ENCODE data around the gene SCP2. TPM values are rescaled to one million over a fixed set of nuclear protein-coding genes. Genes with fewer than 3 reads are reported as not detected.

The SCP2 gene
- polyA plus RNA-seq, 1 of the 3 experiments (the other 2 are of a cell fraction), result 49.5 TPM

GRCh38 chr1:53073868-53074311 is 146.8 kb downstream of the SCP2 start:
- H3K4me2 ChIP-seq, result no peak overlapping the region
- no peaks in the 10 kb centered on the region for H3K79me2 ChIP-seq (ENCODE audit: insufficient read depth)
- WGBS (ENCODE audit: low lambda C conversion rate), result 75% methylated on average over 8 of the region's 10 CpGs
- H3K36me3 ChIP-seq (replicated peaks in 1 of 2; ENCODE audit: control insufficient read depth in 1 of 2, insufficient read depth in 2 of 2, low read length in 1 of 2), result no peaks in the 10 kb centered on the region
- H3F3A ChIP-seq (replicated peaks; ENCODE audit: insufficient read depth), result no peaks in the 10 kb centered on the region
- H3K9ac ChIP-seq, result no peak overlapping the region
- no peaks in the 10 kb centered on the region for H3K9me2 ChIP-seq
- H3K9me3 ChIP-seq, result no peaks in the 10 kb centered on the region
- ChIA-PET CTCF (no interaction called here), POLR2A (no interaction called here)
- no peaks in the 10 kb centered on the region for H3K27me3 ChIP-seq (ENCODE audit: insufficient read depth)
- TF ChIP-seq USF2 (IDR thresholded peaks at IDR 0.05; ENCODE audit: borderline replicate concordance, low read depth, low read length) (no peak), PBX3 (IDR thresholded peaks at IDR 0.05) (no peak), MEF2A (IDR thresholded peaks at IDR 0.05; ENCODE audit: borderline replicate concordance, low read depth) (no peak), SIN3A (IDR thresholded peaks at IDR 0.05; ENCODE audit: borderline replicate concordance, low read depth, low read length) (no peak), YY1 (IDR thresholded peaks at IDR 0.05; ENCODE audit: low read depth) (no peak), FOSL2 (IDR thresholded peaks at IDR 0.05; ENCODE audit: borderline replicate concordance, low read depth) (no peak), EZH2phosphoT487 (IDR thresholded peaks at IDR 0.05; ENCODE audit: borderline replicate concordance, low read depth) (no peak), GATA2 (CRISPR knock-in tag; IDR thresholded peaks at IDR 0.05) (no peak), RCOR1 (IDR thresholded peaks at IDR 0.05; ENCODE audit: low read length) (no peak), TEAD4 (IDR thresholded peaks at IDR 0.05; ENCODE audit: borderline replicate concordance, insufficient read depth) (no peak)
- DNase-seq, result peak; percentile 28
- H3K27ac ChIP-seq (ENCODE audit: low read depth in 2 of 2, low read length in 1 of 2), result no peak overlapping the region
- H3K4me1 ChIP-seq (ENCODE audit: control insufficient read depth in 1 of 2, insufficient read depth in 2 of 2, low read depth in 1 of 2, low read length in 1 of 2), result no peaks in the 10 kb centered on the region
- no peaks in the 10 kb centered on the region for H4K20me1 ChIP-seq (ENCODE audit: insufficient read depth)
- no peak overlapping the region for H3K4me3 ChIP-seq (ENCODE audit: low read depth in 2 of 2, low read length in 1 of 2)
- no peak overlapping the region for H2AFZ ChIP-seq (ENCODE audit: low read depth)

- POLR2A ChIA-PET, result no interaction called here
- H4K20me1 ChIP-seq (ENCODE audit: insufficient read depth), result no peaks in the 10 kb centered on the region
- no peak overlapping the region for H3K4me3 ChIP-seq (ENCODE audit: low read depth in 2 of 2, low read length in 1 of 2)
- no peaks in the 10 kb centered on the region for H3K4me1 ChIP-seq (ENCODE audit: control insufficient read depth in 1 of 2, insufficient read depth in 2 of 2, low read depth in 1 of 2, low read length in 1 of 2)
- H3F3A ChIP-seq (replicated peaks; ENCODE audit: insufficient read depth), result no peaks in the 10 kb centered on the region
- no peak overlapping the region for H2AFZ ChIP-seq (ENCODE audit: low read depth)
- H3K9me2 ChIP-seq, result no peaks in the 10 kb centered on the region
- 74% methylated on average over 3 of the region's 8 CpGs for WGBS (ENCODE audit: low lambda C conversion rate)
- DNase-seq, result peak; percentile 20
- H3K36me3 ChIP-seq (replicated peaks in 1 of 2; ENCODE audit: control insufficient read depth in 1 of 2, insufficient read depth in 2 of 2, low read length in 1 of 2), result no peaks in the 10 kb centered on the region
- H3K79me2 ChIP-seq (ENCODE audit: insufficient read depth), result no peaks in the 10 kb centered on the region
- no peak overlapping the region for H3K4me2 ChIP-seq
- no peaks in the 10 kb centered on the region for H3K9me3 ChIP-seq
- H3K27ac ChIP-seq (ENCODE audit: low read depth in 2 of 2, low read length in 1 of 2), result no peak overlapping the region
- CTCF ChIA-PET, result no interaction called here
- H3K27me3 ChIP-seq (ENCODE audit: insufficient read depth), result no peaks in the 10 kb centered on the region
- no peak overlapping the region for H3K9ac ChIP-seq
- TF ChIP-seq POLR2AphosphoS5 (IDR thresholded peaks at IDR 0.05; ENCODE audit: low read depth, low read length) (no peak), TCF12 (IDR thresholded peaks at IDR 0.05) (no peak), GABPA (IDR thresholded peaks at IDR 0.05; ENCODE audit: low read depth) (no peak), PBX3 (IDR thresholded peaks at IDR 0.05) (no peak), MAX (IDR thresholded peaks at IDR 0.05; ENCODE audit: low read depth) (no peak), USF2 (IDR thresholded peaks at IDR 0.05; ENCODE audit: borderline replicate concordance, low read depth, low read length) (no peak), FOXJ3 (CRISPR knock-in tag; IDR thresholded peaks at IDR 0.05) (no peak), ZBTB33 (IDR thresholded peaks at IDR 0.05; ENCODE audit: borderline replicate concordance, low read depth) (no peak), IRF3 (IDR thresholded peaks at IDR 0.05; ENCODE audit: low read depth, low read length) (no peak), SIN3A (IDR thresholded peaks at IDR 0.05; ENCODE audit: borderline replicate concordance, low read depth, low read length) (no peak), FOSL2 (IDR thresholded peaks at IDR 0.05; ENCODE audit: borderline replicate concordance, low read depth) (no peak), ELF1 (IDR thresholded peaks at IDR 0.05) (no peak), TEAD4 (IDR thresholded peaks at IDR 0.05; ENCODE audit: borderline replicate concordance, insufficient read depth) (no peak), GATA2 (CRISPR knock-in tag; IDR thresholded peaks at IDR 0.05) (no peak)
Observed at GRCh38 chr1:53074313-53075154, 147.5 kb downstream of the SCP2 start.

Measured in SK-N-SH (cell line).